GM18505 (cell line): ENCODE data around the gene SLC9B1.
"Not testable (repeated sequence)": the region's sequence is repeated elsewhere in the genome, so short reads cannot be mapped to it uniquely, and the experiment has no call there.

Experiments
- ATAC-seq: cut with Tn5 transposase; IDR thresholded peaks from one replicate; pipeline ENCODE4 v1.9.1; 2021; ENCODE audit not compliant: unreplicated experiment
- POLR2A ChIP-seq: IDR thresholded peaks from 4 replicates; pipeline ENCODE4 v1.6.1; 2011; ENCODE audit warnings: borderline replicate concordance; ENCODE audit not compliant: insufficient read depth, insufficient read length; ENCODE audit errors: extremely low read depth

Gene SLC9B1

GRCh38 chr4:103024996-103025395 lies 5.5 kb upstream of the SLC9B1 start:
- no peak for ATAC-seq
- TF ChIP-seq POLR2A, result no peak

GRCh38 chr4:103021120-103021519 lies 1.6 kb upstream of the SLC9B1 start:
- TF ChIP-seq POLR2A, result no peak
- no peak for ATAC-seq

- no peak for TF ChIP-seq POLR2A
- no peak for ATAC-seq
Observed at GRCh38 chr4:103018391-103019307, 856 bp downstream of the SLC9B1 start.

GRCh38 chr4:103012551-103012950 lies 7.0 kb downstream of the SLC9B1 start:
- ATAC-seq, result no peak

GRCh38 chr4:103012060-103012459 lies 7.4 kb downstream of the SLC9B1 start:
- ATAC-seq, result no peak
- TF ChIP-seq POLR2A, result no peak

More at GRCh38 chr4:103012551-103012950, 7.0 kb downstream of the SLC9B1 start:
- TF ChIP-seq POLR2A, result no peak

- no peak for TF ChIP-seq POLR2A
- ATAC-seq, result no peak
Observed at GRCh38 chr4:103011378-103012025, 8.0 kb downstream of the SLC9B1 start.

GRCh38 chr4:103010804-103011203 lies 8.7 kb downstream of the SLC9B1 start:
- no peak for ATAC-seq
- TF ChIP-seq POLR2A, result no peak

- ATAC-seq, result no peak
- no peak for TF ChIP-seq POLR2A
Observed at GRCh38 chr4:103008875-103009729, 10.4 kb downstream of the SLC9B1 start.

- no peak for TF ChIP-seq POLR2A
- no peak for ATAC-seq
Observed at GRCh38 chr4:103002551-103002950, 17.0 kb downstream of the SLC9B1 start.

GRCh38 chr4:102994803-102995202 lies 24.7 kb downstream of the SLC9B1 start:
- ATAC-seq, result no peak

GRCh38 chr4:102993985-102994384 lies 25.5 kb downstream of the SLC9B1 start:
- not testable (repeated sequence) for ATAC-seq

More at GRCh38 chr4:102994803-102995202, 24.7 kb downstream of the SLC9B1 start:
- TF ChIP-seq POLR2A, result no peak

GRCh38 chr4:102988429-102989020 lies 31.0 kb downstream of the SLC9B1 start:
- TF ChIP-seq POLR2A, result no peak
- ATAC-seq, result no peak

GRCh38 chr4:102981005-102981404 lies 38.5 kb downstream of the SLC9B1 start:
- TF ChIP-seq POLR2A, result no peak
- no peak for ATAC-seq

GRCh38 chr4:102961813-102962212 lies 57.7 kb downstream of the SLC9B1 start:
- ATAC-seq, result not testable (repeated sequence)
